Ishikawa (cell line): ENCODE results near the gene DCN.

ENCODE experiments used
- CREB1 ChIP-seq: IDR thresholded peaks from 2 replicates; pipeline ENCODE4 v1.6.1; 2012; ENCODE audit warnings: low read depth
- EP300 ChIP-seq: IDR thresholded peaks from 2 replicates; pipeline ENCODE4 v1.6.1; 2012; ENCODE audit warnings: borderline replicate concordance
- MAX ChIP-seq: IDR thresholded peaks from 2 replicates; pipeline ENCODE4 v1.6.1; 2012
- RAD21 ChIP-seq: IDR thresholded peaks from 2 replicates; pipeline ENCODE4 v1.6.1; 2012; ENCODE audit warnings: low read depth
- REST ChIP-seq: IDR thresholded peaks from 2 replicates; pipeline ENCODE4 v1.6.1; 2012; ENCODE audit warnings: low read depth, mild to moderate bottlenecking
- TCF12 ChIP-seq: IDR thresholded peaks from 2 replicates; pipeline ENCODE4 v1.6.1; 2012; ENCODE audit warnings: low read depth
- USF1 ChIP-seq: IDR thresholded peaks from 2 replicates; pipeline ENCODE4 v1.6.1; 2012
- YY1 ChIP-seq: IDR thresholded peaks from 2 replicates; pipeline ENCODE4 v1.6.1; 2012; ENCODE audit warnings: low read depth

GRCh38 chr12:91127306-91127705 is 55.3 kb downstream of the DCN start:
- TF ChIP-seq RAD21 (no peak), EP300 (no peak), CREB1 (no peak), MAX (no peak), TCF12 (no peak), YY1 (no peak), REST (no peak), USF1 (no peak)
